IMR-90 (cell line): ENCODE data around the gene GLT1D1.

Experiments
- BHLHE40 ChIP-seq: fragments of 150-350 bp; IDR thresholded peaks from 2 replicates; pipeline ENCODE4 v1.6.1; 2016; ENCODE audit warnings: mild to moderate bottlenecking, low read depth, low read length
- CEBPB ChIP-seq: IDR thresholded peaks from 2 replicates; pipeline ENCODE4 v1.6.1; 2012; ENCODE audit warnings: low read depth, low read length, improper control_type of control experiment
- ELK1 ChIP-seq: fragments of 150-350 bp; IDR thresholded peaks from 2 replicates; pipeline ENCODE4 v1.6.1; 2016; ENCODE audit warnings: low read depth, mild to moderate bottlenecking, low read length, moderate library complexity, borderline replicate concordance
- FOS ChIP-seq: fragments of 150-350 bp; IDR thresholded peaks from 2 replicates; pipeline ENCODE4 v1.6.1; 2016; ENCODE audit warnings: low read depth, low read length
- MAFK ChIP-seq: IDR thresholded peaks from 2 replicates; pipeline ENCODE4 v1.6.1; 2012; ENCODE audit warnings: low read depth, low read length, improper control_type of control experiment
- MAZ ChIP-seq: IDR thresholded peaks from 2 replicates; pipeline ENCODE4 v1.6.1; 2012; ENCODE audit warnings: low read depth, mild to moderate bottlenecking, low read length, improper control_type of control experiment, moderate library complexity, borderline replicate concordance
- MXI1 ChIP-seq: IDR thresholded peaks from 2 replicates; pipeline ENCODE4 v1.6.1; 2012; ENCODE audit warnings: low read depth, mild to moderate bottlenecking, low read length, moderate library complexity, borderline replicate concordance
- POLR2A ChIP-seq: IDR thresholded peaks from 2 replicates; pipeline ENCODE4 v1.6.1; 2012; ENCODE audit warnings: mild to moderate bottlenecking, low read depth, low read length
- RAD21 ChIP-seq: IDR thresholded peaks from 2 replicates; pipeline ENCODE4 v1.6.1; 2012; ENCODE audit warnings: low read length, improper control_type of control experiment
- RCOR1 ChIP-seq: IDR thresholded peaks from 2 replicates; pipeline ENCODE4 v1.6.1; 2012; ENCODE audit warnings: mild to moderate bottlenecking, low read length, improper control_type of control experiment; ENCODE audit not compliant: insufficient replicate concordance
- SMC3 ChIP-seq: fragments of 150-350 bp; IDR thresholded peaks from 2 replicates; pipeline ENCODE4 v1.6.1; 2016; ENCODE audit warnings: low read depth, mild to moderate bottlenecking, antibody characterized with exemption, low read length, moderate library complexity
- USF2 ChIP-seq: fragments of 150-350 bp; IDR thresholded peaks from 2 replicates; pipeline ENCODE4 v1.6.1; 2017; ENCODE audit warnings: mild to moderate bottlenecking, antibody characterized with exemption, low read length, low read depth
- TF ChIP-seq, protein P1 (sequence below): conservative IDR thresholded peaks from 2 replicates; pipeline ENCODE4 v1.5.1; 2012; ENCODE audit warnings: mild to moderate bottlenecking, low read depth, low read length, improper control_type of control experiment

- TF ChIP-seq, protein P1, sequence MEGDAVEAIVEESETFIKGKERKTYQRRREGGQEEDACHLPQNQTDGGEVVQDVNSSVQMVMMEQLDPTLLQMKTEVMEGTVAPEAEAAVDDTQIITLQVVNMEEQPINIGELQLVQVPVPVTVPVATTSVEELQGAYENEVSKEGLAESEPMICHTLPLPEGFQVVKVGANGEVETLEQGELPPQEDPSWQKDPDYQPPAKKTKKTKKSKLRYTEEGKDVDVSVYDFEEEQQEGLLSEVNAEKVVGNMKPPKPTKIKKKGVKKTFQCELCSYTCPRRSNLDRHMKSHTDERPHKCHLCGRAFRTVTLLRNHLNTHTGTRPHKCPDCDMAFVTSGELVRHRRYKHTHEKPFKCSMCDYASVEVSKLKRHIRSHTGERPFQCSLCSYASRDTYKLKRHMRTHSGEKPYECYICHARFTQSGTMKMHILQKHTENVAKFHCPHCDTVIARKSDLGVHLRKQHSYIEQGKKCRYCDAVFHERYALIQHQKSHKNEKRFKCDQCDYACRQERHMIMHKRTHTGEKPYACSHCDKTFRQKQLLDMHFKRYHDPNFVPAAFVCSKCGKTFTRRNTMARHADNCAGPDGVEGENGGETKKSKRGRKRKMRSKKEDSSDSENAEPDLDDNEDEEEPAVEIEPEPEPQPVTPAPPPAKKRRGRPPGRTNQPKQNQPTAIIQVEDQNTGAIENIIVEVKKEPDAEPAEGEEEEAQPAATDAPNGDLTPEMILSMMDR, result no peak
- TF ChIP-seq FOS (no peak), USF2 (no peak), RCOR1 (no peak), BHLHE40 (no peak), ELK1 (no peak), POLR2A (no peak), RAD21 (no peak), CEBPB (no peak), MXI1 (no peak), MAZ (no peak), MAFK (no peak), SMC3 (no peak)
Measured at GRCh38 chr12:128903236-128903635, 50.0 kb downstream of the GLT1D1 start.
